Ecto neural progenitor cell (in vitro differentiated cells): Measurements from ENCODE around the gene KLHL14.

Experiments used
- DNase-seq: peaks from one replicate; pipeline ENCODE4 v3.0.0-alpha.2; 2018; ENCODE audit warnings: low spot score

The KLHL14 gene

DNA sequence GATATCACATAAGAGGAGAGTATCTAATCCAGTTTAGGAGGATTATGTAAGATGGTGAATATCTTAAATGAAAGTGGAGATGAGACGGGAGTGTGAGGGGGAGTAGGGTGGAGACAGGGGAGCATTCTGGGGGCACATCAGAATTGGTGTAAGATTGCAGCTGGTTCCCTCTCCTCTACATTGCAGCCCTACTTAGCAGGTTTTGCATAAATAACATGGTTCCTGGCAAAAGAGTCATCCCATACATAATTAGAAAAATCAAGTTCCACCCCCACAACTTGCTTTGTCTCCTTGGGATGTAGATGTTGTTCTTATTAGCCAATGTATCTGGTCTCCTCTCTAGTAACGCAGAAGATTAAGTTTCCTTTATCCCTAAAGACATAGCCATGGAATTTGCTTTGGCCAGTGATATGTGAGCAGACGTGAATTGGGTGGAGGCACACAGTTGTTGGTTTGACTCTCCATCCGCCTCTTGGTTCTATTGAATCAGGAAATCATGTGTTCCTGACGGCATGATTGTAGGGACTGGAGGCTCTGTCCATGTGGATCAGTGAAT lies 137.9 kb downstream of the KLHL14 start:
- no peak for DNase-seq

DNA sequence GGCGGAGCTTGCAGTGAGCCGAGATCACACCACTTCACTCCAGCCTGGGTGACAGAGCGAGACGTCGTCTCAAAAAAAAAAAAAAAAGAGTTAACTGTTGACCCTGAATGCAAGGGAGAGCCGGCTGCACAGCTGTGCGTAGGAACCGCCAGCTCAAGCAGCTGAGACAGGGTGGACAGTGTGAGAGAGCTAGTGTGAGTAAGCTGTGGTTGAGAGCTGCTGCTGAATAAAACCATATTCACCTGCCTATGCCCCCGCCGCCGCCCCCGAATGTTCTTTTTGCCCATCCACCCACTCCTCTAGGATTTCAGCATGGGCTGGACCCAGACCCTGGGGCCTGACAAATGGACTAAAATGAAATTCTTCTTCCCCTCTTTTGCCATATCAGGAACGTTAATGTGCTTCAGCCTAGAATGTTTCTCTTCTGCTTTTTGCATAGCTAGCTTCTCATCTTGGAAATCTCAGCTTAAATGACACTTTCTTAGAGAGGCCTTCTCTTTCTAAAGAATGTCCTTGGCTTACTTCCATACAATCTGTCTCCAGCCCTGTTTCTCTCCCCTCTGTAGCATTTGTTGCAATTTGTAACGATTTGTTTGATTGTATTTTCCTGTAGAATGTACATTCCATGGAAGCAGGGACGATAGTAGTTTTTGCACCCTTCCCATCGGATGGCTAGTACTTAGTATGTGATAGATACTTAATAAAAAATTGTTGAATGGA lies 142.7 kb downstream of the KLHL14 start:
- DNase-seq: no peak

DNA sequence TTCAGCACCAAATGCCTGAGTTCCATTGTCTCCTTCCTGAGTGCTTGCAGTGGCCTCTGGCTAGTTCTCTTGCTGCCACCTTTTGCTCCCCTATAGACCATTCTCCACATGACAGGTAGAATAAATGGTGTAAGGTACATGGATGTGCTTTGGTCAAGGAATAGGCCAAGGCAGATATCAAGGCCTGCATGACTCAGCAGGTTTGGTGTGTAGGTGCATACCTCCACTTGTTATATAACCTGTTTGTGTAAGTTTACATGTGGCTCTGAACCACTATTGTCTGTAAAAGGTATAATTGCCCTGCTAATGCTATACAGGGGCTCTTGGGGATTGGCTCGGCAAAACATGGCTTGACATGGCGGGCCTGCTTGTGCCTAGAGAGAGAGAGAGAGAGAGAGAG lies 143.5 kb downstream of the KLHL14 start:
- no peak for DNase-seq

DNA sequence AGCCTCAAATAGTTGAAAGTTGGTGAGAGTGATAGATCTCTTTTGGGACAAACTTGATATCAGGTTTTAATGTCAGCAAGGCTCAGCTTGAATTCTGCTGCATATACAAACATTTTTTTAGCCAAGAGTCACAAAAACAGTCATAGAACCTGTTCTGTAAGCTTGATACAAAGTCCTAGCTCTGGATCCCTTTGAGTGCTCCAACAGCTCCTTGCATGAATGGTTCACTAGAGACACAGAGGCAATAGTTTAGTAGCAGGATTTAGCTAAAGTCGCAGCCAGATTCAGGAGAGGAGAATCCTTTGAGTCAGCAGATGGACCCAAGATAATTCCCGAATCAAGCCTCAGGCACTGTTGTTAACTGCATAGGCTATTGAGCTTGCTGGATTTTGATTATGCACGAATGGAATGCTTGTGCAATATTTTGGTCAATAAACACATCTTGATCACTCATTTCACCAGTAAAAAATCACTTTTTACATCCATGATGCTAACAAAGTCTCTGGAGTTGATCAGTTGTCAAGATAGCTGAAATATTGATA lies 148.6 kb downstream of the KLHL14 start:
- DNase-seq: no peak

DNA sequence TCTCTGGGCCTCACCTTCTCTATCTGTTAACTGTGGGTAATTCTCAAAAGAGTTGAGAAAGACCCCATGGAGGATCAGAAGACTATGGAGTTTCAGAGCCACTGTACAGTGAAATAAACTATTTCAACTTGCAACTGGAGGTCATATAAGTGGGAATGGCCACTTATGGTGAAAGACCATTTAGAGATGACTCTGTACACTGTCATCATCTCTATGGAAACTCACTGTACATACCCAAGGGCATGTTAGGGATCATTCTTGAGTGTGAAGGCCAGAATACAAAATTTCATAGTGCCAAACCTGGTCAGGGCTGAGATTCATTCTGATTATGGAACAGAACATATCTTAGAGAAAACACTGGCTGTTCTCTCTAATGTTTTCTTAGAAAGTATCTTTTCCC lies 149.3 kb downstream of the KLHL14 start:
- no peak for DNase-seq
